ENCODE data around the gene ACVR1B. TPM values are rescaled to one million over a fixed set of nuclear protein-coding genes. Genes with fewer than 3 reads are reported as not detected.

Gene ACVR1B
- total and polyA plus RNA-seq, 2 donors (not counting 3 experiments of a cell fraction or from before 2014, with no cell fraction given), result 29.0 to 33.7 TPM

GRCh38 chr12:52033446-52034140 lies 82.1 kb downstream of the ACVR1B start:
- H2AFZ ChIP-seq (ENCODE audit: low read depth, low read length), result no peak overlapping the region
- dilution Hi-C loops (cut with MboI; ENCODE audit: extremely low pct_ligation_motif_present, low sequenced_read_pairs), result no loop called here

More at GRCh38 chr12:52033446-52034140, 82.1 kb downstream of the ACVR1B start:
- intact Hi-C loops (cut with micrococcal nuclease), result loop anchor here (1.0 kb wide), 2 partner anchors 18 to 36 kb away; partner anchors contain the start of genes ATG101 and NR4A1
- no peaks in the 10 kb centered on the region for H4K20me1 ChIP-seq (replicated peaks; ENCODE audit: control insufficient read depth, extremely low read depth, insufficient read depth, low read length)
- ChIA-PET CTCF (interaction anchor here (0.8 to 6.7 kb wide), 22 partner anchors 8 to 837 kb away, joined by 3 to 68 read pairs (median 6); partner anchors contain the start of genes ATG101, NR4A1 and TAMALIN), POLR2A (interaction anchor here (0.9 to 1.4 kb wide), 4 partner anchors 11 to 36 kb away, joined by 3 to 15 read pairs (median 6); partner anchors contain the start of genes ATG101 and TAMALIN)
- FAIRE-seq (no peak), DNase-seq (ENCODE audit: low read depth, low spot score) (no peak)
- peaks cover 26% of the 10 kb centered on the region for H3K4me1 ChIP-seq (ENCODE audit: control insufficient read depth, extremely low read depth, insufficient read depth, low read length)
- no peaks in the 10 kb centered on the region for H3K9me1 ChIP-seq (replicated peaks; ENCODE audit: control insufficient read depth, extremely low read depth, insufficient read depth, low read length)
- no peak for TF ChIP-seq EZH2 (IDR thresholded peaks at IDR 0.05; ENCODE audit: borderline replicate concordance, low read depth, low read length, severe bottlenecking)
- no peak for TF ChIP-seq POLR2A (IDR thresholded peaks at IDR 0.05; ENCODE audit: low read depth, low read length)
- TF ChIP-seq FOS (IDR thresholded peaks at IDR 0.05; ENCODE audit: borderline replicate concordance, insufficient read depth, low read length), result no peak
- no peak for TF ChIP-seq MYC (IDR thresholded peaks at IDR 0.05; ENCODE audit: low read depth, low read length)
- no peak for TF ChIP-seq MAX (IDR thresholded peaks at IDR 0.05; ENCODE audit: insufficient read depth, insufficient read length)
- no peak for TF ChIP-seq POLR2AphosphoS5 (IDR thresholded peaks at IDR 0.05; ENCODE audit: insufficient read depth, low read depth, low read length)
- TF ChIP-seq JUN (IDR thresholded peaks at IDR 0.05; ENCODE audit: borderline replicate concordance, insufficient read depth, insufficient read length, low read depth), result no peak
- no peak for TF ChIP-seq GATA2 (IDR thresholded peaks at IDR 0.05; ENCODE audit: insufficient read depth, insufficient read length, low read depth, low read length)
- TF ChIP-seq CTCF (IDR thresholded peaks at IDR 0.05; ENCODE audit: extremely low read depth in 1 of 2, insufficient read depth in 1 of 2, low read depth in 1 of 2, low read length in 2 of 2), result no peak
- no peaks in the 10 kb centered on the region for H3K27me3 ChIP-seq (ENCODE audit: control insufficient read depth in 2 of 2, insufficient read depth in 2 of 2, low read length in 2 of 2)
- H3K36me3 ChIP-seq (ENCODE audit: control insufficient read depth in 2 of 2, extremely low read depth in 1 of 2, insufficient read depth in 2 of 2, low read length in 2 of 2), result no peaks in the 10 kb centered on the region
- peak overlapping the region; percentile 74 for H3K27ac ChIP-seq (ENCODE audit: insufficient read depth, low read depth, low read length)
- peak overlapping the region; percentile 78 for H3K9ac ChIP-seq (replicated peaks; ENCODE audit: extremely low read depth, insufficient read depth, low read length)
- H3K79me2 ChIP-seq (ENCODE audit: control insufficient read depth, insufficient read depth, low read length), result no peaks in the 10 kb centered on the region
- peak overlapping the region; percentile 26 for H3K4me2 ChIP-seq (ENCODE audit: insufficient read depth, low read length)
- BruUV-seq (replicated peaks), result TSS peak; percentile 98
- H3K4me3 ChIP-seq (replicated peaks in 1 of 3; ENCODE audit: insufficient read depth in 1 of 3, low read depth in 1 of 3, low read length in 3 of 3), result peak overlapping the region in 2 of 3 experiments; percentile 14 to 30
- no peaks in the 10 kb centered on the region for H3K9me3 ChIP-seq (replicated peaks; ENCODE audit: control insufficient read depth, insufficient read depth, low read length)
